Mesendoderm (in vitro differentiated cells): Measurements from ENCODE around the gene ARF1.

Experiments
- DNase-seq: peaks from one replicate; pipeline ENCODE4 v3.0.0; 2013
- H2AK5ac ChIP-seq: 2 replicates; pipeline ENCODE4 v1.6.1; 2013; ENCODE audit warnings: low read length, inconsistent platforms
- H2BK120ac ChIP-seq: 2 replicates; pipeline ENCODE4 v1.6.1; 2013; ENCODE audit warnings: low read depth, mild to moderate bottlenecking, low read length, moderate library complexity, mixed read lengths
- H2BK15ac ChIP-seq: replicated peaks from 2 replicates; pipeline ENCODE4 v1.6.1; 2013; ENCODE audit warnings: low read depth, mild to moderate bottlenecking, moderate library complexity
- H2BK5ac ChIP-seq: 2 replicates; pipeline ENCODE4 v1.6.1; 2013; ENCODE audit warnings: low read length, inconsistent platforms
- H3K18ac ChIP-seq: 2 replicates; pipeline ENCODE4 v1.6.1; 2013; ENCODE audit warnings: mild to moderate bottlenecking, low read length, mixed read lengths
- H3K23ac ChIP-seq: one replicate; pipeline ENCODE4 v1.6.1; 2013; ENCODE audit warnings: low read length
- H3K27ac ChIP-seq: 2 replicates; pipeline ENCODE4 v1.5.1; 2013; ENCODE audit warnings: low read depth, mild to moderate bottlenecking, inconsistent platforms, low read length, moderate library complexity
- H3K27me3 ChIP-seq: 2 replicates; pipeline ENCODE4 v1.6.1; 2013; ENCODE audit warnings: low read length, control low read depth, mild to moderate bottlenecking, inconsistent platforms; ENCODE audit not compliant: insufficient read depth, poor library complexity
- H3K36me3 ChIP-seq: 2 replicates; pipeline ENCODE4 v1.6.1; 2013; ENCODE audit warnings: low read length, inconsistent platforms; ENCODE audit not compliant: control insufficient read depth, insufficient read depth
- H3K4ac ChIP-seq: one replicate; pipeline ENCODE4 v1.6.1; 2013; ENCODE audit warnings: low read depth, mild to moderate bottlenecking, low read length, moderate library complexity
- H3K4me1 ChIP-seq: 2 replicates; pipeline ENCODE4 v1.6.1; 2013; ENCODE audit warnings: low read depth, low read length, inconsistent platforms; ENCODE audit not compliant: control insufficient read depth
- H3K4me2 ChIP-seq: 2 replicates; pipeline ENCODE4 v1.6.1; 2013; ENCODE audit warnings: low read length
- H3K4me3 ChIP-seq: 2 replicates; pipeline ENCODE4 v1.5.1; 2013; ENCODE audit warnings: mild to moderate bottlenecking, low read length
- H3K56ac ChIP-seq: one replicate; pipeline ENCODE4 v1.6.1; 2013; ENCODE audit warnings: low read length
- H3K79me1 ChIP-seq: 2 replicates; pipeline ENCODE4 v1.6.1; 2013; ENCODE audit warnings: low read length, inconsistent platforms
- H3K79me2 ChIP-seq: 2 replicates; pipeline ENCODE4 v1.6.1; 2013; ENCODE audit warnings: mild to moderate bottlenecking, low read length; ENCODE audit not compliant: control insufficient read depth, insufficient read depth
- H3K9ac ChIP-seq: 2 replicates; pipeline ENCODE4 v1.6.1; 2013; ENCODE audit warnings: low read length, inconsistent platforms
- H4K5ac ChIP-seq: one replicate; pipeline ENCODE4 v1.6.1; 2013; ENCODE audit warnings: low read length
- H4K8ac ChIP-seq: one replicate; pipeline ENCODE4 v1.6.1; 2013; ENCODE audit warnings: low read depth, mild to moderate bottlenecking, control low read depth, low read length, moderate library complexity
- WGBS: extraction: QIAGEN DNeasy Blood & Tissue Kit; methylation state at CpG from one replicate; pipeline ENCODE4 v1.1.7; 2013; ENCODE audit warnings: low lambda C conversion rate, missing lambda C conversion rate; ENCODE audit not compliant: insufficient coverage; ENCODE audit errors: extremely low coverage; 5-methylcytosine and 5-hydroxymethylcytosine counted together

ARF1 gene

GRCh38 chr1:228134591-228134990, 52.1 kb downstream of the ARF1 start:
- H3K4me3 ChIP-seq = no peak overlapping the region
- no peak overlapping the region for H2BK15ac ChIP-seq
- no peak overlapping the region for H3K18ac ChIP-seq
- WGBS = no CpG with 5 or more reads among the region's 12 CpGs
- peaks cover 9% of the 10 kb centered on the region for H3K27me3 ChIP-seq
- H2BK120ac ChIP-seq = no peak overlapping the region
- no peak overlapping the region for H3K4ac ChIP-seq
- no peak overlapping the region for H3K27ac ChIP-seq
- H3K56ac ChIP-seq = no peak overlapping the region
- no peak overlapping the region for H3K9ac ChIP-seq
- H3K79me1 ChIP-seq = no peaks in the 10 kb centered on the region
- H3K4me2 ChIP-seq = no peak overlapping the region
- no peak overlapping the region for H2BK5ac ChIP-seq
- H3K23ac ChIP-seq = no peak overlapping the region
- DNase-seq = no peak
- H4K5ac ChIP-seq = no peak overlapping the region
- H3K36me3 ChIP-seq = no peaks in the 10 kb centered on the region
- no peaks in the 10 kb centered on the region for H3K4me1 ChIP-seq
- no peak overlapping the region for H2AK5ac ChIP-seq
- no peaks in the 10 kb centered on the region for H3K79me2 ChIP-seq
- no peak overlapping the region for H4K8ac ChIP-seq

GRCh38 chr1:228136901-228137300, 54.4 kb downstream of the ARF1 start:
- H3K56ac ChIP-seq = no peak overlapping the region
- no peak overlapping the region for H3K4ac ChIP-seq
- no peak overlapping the region for H4K5ac ChIP-seq
- no peak overlapping the region for H2BK15ac ChIP-seq
- no peak for DNase-seq
- WGBS = no CpG with 5 or more reads among the region's 1 CpG
- no peak overlapping the region for H3K4me2 ChIP-seq
- peaks cover 12% of the 10 kb centered on the region for H3K79me1 ChIP-seq
- H3K27me3 ChIP-seq = peaks cover 9% of the 10 kb centered on the region
- H3K9ac ChIP-seq = no peak overlapping the region
- no peaks in the 10 kb centered on the region for H3K4me1 ChIP-seq
- H3K27ac ChIP-seq = no peak overlapping the region
- H3K23ac ChIP-seq = no peak overlapping the region
- no peak overlapping the region for H2BK5ac ChIP-seq
- H4K8ac ChIP-seq = no peak overlapping the region
- H3K18ac ChIP-seq = no peak overlapping the region
- H3K79me2 ChIP-seq = peaks cover 13% of the 10 kb centered on the region
- H2BK120ac ChIP-seq = no peak overlapping the region
- H2AK5ac ChIP-seq = no peak overlapping the region
- no peaks in the 10 kb centered on the region for H3K36me3 ChIP-seq
- no peak overlapping the region for H3K4me3 ChIP-seq

GRCh38 chr1:228139406-228139930, 57.0 kb downstream of the ARF1 start:
- Histone ChIP-seq H3K4me3 (peak overlapping the region; percentile 42), H2AK5ac (no peak overlapping the region), H3K56ac (peak overlapping the region; percentile 84), H2BK120ac (no peak overlapping the region), H3K4ac (no peak overlapping the region), H4K8ac (peak overlapping the region; percentile 91), H3K27ac (no peak overlapping the region), H3K9ac (peak overlapping the region; percentile 78), H2BK15ac (no peak overlapping the region), H3K79me1 (peaks cover 32% of the 10 kb centered on the region), H4K5ac (peak overlapping the region; percentile 39), H3K4me2 (peak overlapping the region; percentile 51), H3K4me1 (no peaks in the 10 kb centered on the region), H3K36me3 (no peaks in the 10 kb centered on the region), H3K18ac (no peak overlapping the region), H3K79me2 (peaks cover 36% of the 10 kb centered on the region), H2BK5ac (no peak overlapping the region), H3K27me3 (peaks cover 9% of the 10 kb centered on the region), H3K23ac (no peak overlapping the region)
- no peak for DNase-seq
- WGBS = no CpG with 5 or more reads among the region's 30 CpGs

GRCh38 chr1:228139931-228140723, 57.6 kb downstream of the ARF1 start, which contains the start of gene GUK1:
TSS of gene GUK1 (plus strand) at chr1:228140279. CDS start at chr1:228140303, 24 bp downstream.
- H3K4ac ChIP-seq = no peak within 1 kb of the TSS
- no peaks in the 10 kb centered on the region for H3K36me3 ChIP-seq
- H3K79me2 ChIP-seq = peaks cover 36% of the 10 kb centered on the region
- H2BK120ac ChIP-seq = no peak within 1 kb of the TSS
- H3K23ac ChIP-seq = no peak within 1 kb of the TSS
- WGBS = no CpG with 5 or more reads among the region's 95 CpGs
- no peak within 1 kb of the TSS for H3K18ac ChIP-seq
- H2AK5ac ChIP-seq = no peak within 1 kb of the TSS
- peak within 1 kb of the TSS; percentile 39 for H4K5ac ChIP-seq
- peak within 1 kb of the TSS; percentile 95 for H3K9ac ChIP-seq
- H4K8ac ChIP-seq = peak within 1 kb of the TSS; percentile 91
- peak within 1 kb of the TSS; percentile 98 for H3K56ac ChIP-seq
- no peak within 1 kb of the TSS for H2BK15ac ChIP-seq
- H3K4me3 ChIP-seq = peak within 1 kb of the TSS; percentile 89
- peak; percentile 100 for DNase-seq
- H3K4me1 ChIP-seq = no peaks in the 10 kb centered on the region
- H3K4me2 ChIP-seq = peak within 1 kb of the TSS; percentile 92
- peaks cover 7% of the 10 kb centered on the region for H3K27me3 ChIP-seq
- H3K27ac ChIP-seq = peak within 1 kb of the TSS; percentile 9
- H2BK5ac ChIP-seq = no peak within 1 kb of the TSS
- H3K79me1 ChIP-seq = peaks cover 37% of the 10 kb centered on the region

DNA sequence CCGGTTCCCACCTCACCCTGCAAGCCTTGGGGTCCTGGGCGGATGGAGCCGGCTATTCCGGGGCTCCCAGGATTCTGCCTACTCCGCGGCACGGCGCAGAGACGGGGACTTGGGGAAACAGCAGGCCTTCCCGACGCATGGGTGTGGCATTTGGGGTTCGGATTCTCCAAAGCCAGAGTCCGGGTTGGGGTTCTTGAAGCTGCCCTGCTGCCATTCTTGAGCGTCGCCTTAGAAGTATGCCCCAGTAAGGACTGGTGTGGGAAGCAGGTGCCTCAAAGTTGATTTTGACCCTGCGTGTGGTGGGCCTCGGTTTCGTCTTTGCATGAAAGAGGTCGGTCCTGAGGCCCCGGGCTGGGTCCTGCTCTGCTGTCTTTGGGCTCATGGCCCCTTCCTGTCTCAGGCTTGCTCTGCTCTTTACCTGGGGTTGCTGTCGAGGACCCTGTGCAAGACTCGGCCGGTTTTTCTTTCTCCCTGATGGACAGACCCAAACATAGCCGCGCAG, 58.3 kb downstream of the ARF1 start:
- no peaks in the 10 kb centered on the region for H3K36me3 ChIP-seq
- no peak overlapping the region for H2BK15ac ChIP-seq
- H3K4me2 ChIP-seq = peak overlapping the region; percentile 92
- peaks cover 36% of the 10 kb centered on the region for H3K79me2 ChIP-seq
- no peaks in the 10 kb centered on the region for H3K4me1 ChIP-seq
- no peak overlapping the region for H3K23ac ChIP-seq
- WGBS = no CpG with 5 or more reads among the region's 25 CpGs
- H2AK5ac ChIP-seq = no peak overlapping the region
- peak overlapping the region; percentile 89 for H3K4me3 ChIP-seq
- no peak overlapping the region for H2BK120ac ChIP-seq
- H3K79me1 ChIP-seq = peaks cover 37% of the 10 kb centered on the region
- H3K18ac ChIP-seq = no peak overlapping the region
- no peak overlapping the region for H2BK5ac ChIP-seq
- H4K5ac ChIP-seq = no peak overlapping the region
- H4K8ac ChIP-seq = no peak overlapping the region
- no peak for DNase-seq
- H3K9ac ChIP-seq = peak overlapping the region; percentile 95
- peaks cover 5% of the 10 kb centered on the region for H3K27me3 ChIP-seq
- H3K4ac ChIP-seq = no peak overlapping the region
- peak overlapping the region; percentile 98 for H3K56ac ChIP-seq
- H3K27ac ChIP-seq = no peak overlapping the region
